ENCODE measurements around the gene ARHGAP40. TPM values are rescaled to one million over a fixed set of nuclear protein-coding genes. Genes with fewer than 3 reads are reported as not detected.

ARHGAP40 gene
- total and polyA plus RNA-seq, 4 donors: 0.57 to 5.0 (median 1.1) TPM

GRCh38 chr20:38583306-38583705 is 18.3 kb upstream of the ARHGAP40 start:
- Histone ChIP-seq H3K36me3 (ENCODE audit: control insufficient read depth in 4 of 4, insufficient read depth in 4 of 4, low read length in 4 of 4) (no peaks in the 10 kb centered on the region), H3K9me3 (ENCODE audit: control insufficient read depth in 4 of 4, insufficient read depth in 3 of 4, low read length in 3 of 4) (peaks cover 0 to 3% (median 0%) of the 10 kb centered on the region in 4 donors), H3K27me3 (ENCODE audit: control insufficient read depth in 3 of 3, insufficient read depth in 3 of 3, low read length in 2 of 3) (peaks cover 0 to 2% (median 0%) of the 10 kb centered on the region in 3 donors), H3K4me1 (ENCODE audit: control insufficient read depth in 5 of 5, insufficient read depth in 5 of 5, low read length in 5 of 5) (no peaks in the 10 kb centered on the region), H3K4me3 (no peak overlapping the region), H3K27ac (ENCODE audit: low read depth in 1 of 2, low read length in 1 of 2) (no peak overlapping the region), H3K9ac (ENCODE audit: insufficient read depth in 1 of 2, low read length in 2 of 2) (no peak overlapping the region)
- DNase-seq (no peak), ATAC-seq (ENCODE audit: insufficient read depth, low FRiP score) (no peak)
- TF ChIP-seq CTCF (IDR thresholded peaks at IDR 0.05; ENCODE audit: control extremely low read depth, extremely low read depth): no peak
- WGBS, 2 donors: 86 to 93% methylated on average over 4 of the region's 4 CpGs

GRCh38 chr20:38584099-38584763 is 17.4 kb upstream of the ARHGAP40 start:
- ATAC-seq (ENCODE audit: insufficient read depth, low FRiP score) (no peak), DNase-seq (no peak)
- no peak for TF ChIP-seq CTCF (IDR thresholded peaks at IDR 0.05; ENCODE audit: control extremely low read depth, extremely low read depth)
- H3K9me3 ChIP-seq (ENCODE audit: control insufficient read depth in 4 of 4, insufficient read depth in 3 of 4, low read length in 3 of 4): peaks cover 0 to 3% (median 0%) of the 10 kb centered on the region in 4 donors
- H3K27me3 ChIP-seq (ENCODE audit: control insufficient read depth in 3 of 3, insufficient read depth in 3 of 3, low read length in 2 of 3): peaks cover 0 to 2% (median 0%) of the 10 kb centered on the region in 3 donors
- H3K27ac ChIP-seq (ENCODE audit: low read depth in 1 of 2, low read length in 1 of 2): no peak overlapping the region
- no peak overlapping the region for H3K9ac ChIP-seq (ENCODE audit: insufficient read depth in 1 of 2, low read length in 2 of 2)
- WGBS, 2 donors: 49 to 52% methylated on average over 7 of the region's 7 CpGs
- no peaks in the 10 kb centered on the region for H3K36me3 ChIP-seq (ENCODE audit: control insufficient read depth in 4 of 4, insufficient read depth in 4 of 4, low read length in 4 of 4)
- H3K4me1 ChIP-seq (ENCODE audit: control insufficient read depth in 5 of 5, insufficient read depth in 5 of 5, low read length in 5 of 5): no peaks in the 10 kb centered on the region
- H3K4me3 ChIP-seq: no peak overlapping the region

- H3K9ac ChIP-seq (ENCODE audit: insufficient read depth in 1 of 2, low read length in 2 of 2): no peak overlapping the region
- no peak for TF ChIP-seq CTCF (IDR thresholded peaks at IDR 0.05; ENCODE audit: control extremely low read depth, extremely low read depth)
- 84 to 87% methylated on average over 10 of the region's 10 CpGs for WGBS, 2 donors
- H3K4me1 ChIP-seq (ENCODE audit: control insufficient read depth in 5 of 5, insufficient read depth in 5 of 5, low read length in 5 of 5): no peaks in the 10 kb centered on the region
- no peak overlapping the region for H3K4me3 ChIP-seq
- H3K36me3 ChIP-seq (ENCODE audit: control insufficient read depth in 4 of 4, insufficient read depth in 4 of 4, low read length in 4 of 4): no peaks in the 10 kb centered on the region
- ATAC-seq (ENCODE audit: insufficient read depth, low FRiP score) (no peak), DNase-seq (no peak)
- peaks cover 0 to 2% (median 2%) of the 10 kb centered on the region in 3 donors for H3K27me3 ChIP-seq (ENCODE audit: control insufficient read depth in 3 of 3, insufficient read depth in 3 of 3, low read length in 2 of 3)
- no peak overlapping the region for H3K27ac ChIP-seq (ENCODE audit: low read depth in 1 of 2, low read length in 1 of 2)
- peaks cover 0 to 3% (median 0%) of the 10 kb centered on the region in 4 donors for H3K9me3 ChIP-seq (ENCODE audit: control insufficient read depth in 4 of 4, insufficient read depth in 3 of 4, low read length in 3 of 4)
These were observed 16.0 kb upstream of the ARHGAP40 start for GRCh38 chr20:38585404-38586180.

All from lung (tissue), 12 donors.